GM10248 (cell line): ENCODE measurements around the gene ATOX1.

ENCODE experiments used
- CTCF ChIA-PET: fragments of 300-600 bp; sonication (Branson Sonifier 250); formaldehyde crosslinking; extraction: SDS; loops from one replicate; lab custom pipeline; 2021; ENCODE audit warnings: antibody characterized with exemption; lab: Yijun Ruan, JAX
- POLR2A ChIA-PET: fragments of 350-650 bp; sonication (Branson Sonifier 250); formaldehyde crosslinking; extraction: SDS; loops from one replicate; lab custom pipeline; 2020; ENCODE audit warnings: antibody characterized with exemption; lab: Yijun Ruan, JAX
- DNase-seq: peaks from one replicate; pipeline ENCODE4 v3.0.0; 2012; ENCODE audit errors: extremely low spot score
- CTCF ChIP-seq: IDR thresholded peaks from 2 replicates; pipeline ENCODE4 v1.5.1; 2012; ENCODE audit warnings: mild to moderate bottlenecking, low read depth; ENCODE audit errors: extremely low read depth, missing control alignments, control extremely low read depth

The ATOX1 gene

GRCh38 chr5:151771259-151772028 is 13.0 kb upstream of the ATOX1 start, which contains the start of gene G3BP1:
Gene G3BP1, plus strand, starts transcription at chr5:151771954. Its CDS starts 14,667 bp downstream, at chr5:151786621.
- POLR2A ChIA-PET: interaction anchor here (0.6 to 3.1 kb wide), 12 partner anchors 12 to 685 kb away, joined by 3 to 18 read pairs (median 4); partner anchors contain the start of gene ATOX1
- TF ChIP-seq CTCF: peak; percentile 68
- DNase-seq: peak; percentile 97
- CTCF ChIA-PET: interaction anchor here (0.6 to 11.9 kb wide), 28 partner anchors 10 to 371 kb away, joined by 3 to 155 read pairs (median 4); partner anchors contain the start of genes ATOX1, SLC36A1 and SPARC

DNA sequence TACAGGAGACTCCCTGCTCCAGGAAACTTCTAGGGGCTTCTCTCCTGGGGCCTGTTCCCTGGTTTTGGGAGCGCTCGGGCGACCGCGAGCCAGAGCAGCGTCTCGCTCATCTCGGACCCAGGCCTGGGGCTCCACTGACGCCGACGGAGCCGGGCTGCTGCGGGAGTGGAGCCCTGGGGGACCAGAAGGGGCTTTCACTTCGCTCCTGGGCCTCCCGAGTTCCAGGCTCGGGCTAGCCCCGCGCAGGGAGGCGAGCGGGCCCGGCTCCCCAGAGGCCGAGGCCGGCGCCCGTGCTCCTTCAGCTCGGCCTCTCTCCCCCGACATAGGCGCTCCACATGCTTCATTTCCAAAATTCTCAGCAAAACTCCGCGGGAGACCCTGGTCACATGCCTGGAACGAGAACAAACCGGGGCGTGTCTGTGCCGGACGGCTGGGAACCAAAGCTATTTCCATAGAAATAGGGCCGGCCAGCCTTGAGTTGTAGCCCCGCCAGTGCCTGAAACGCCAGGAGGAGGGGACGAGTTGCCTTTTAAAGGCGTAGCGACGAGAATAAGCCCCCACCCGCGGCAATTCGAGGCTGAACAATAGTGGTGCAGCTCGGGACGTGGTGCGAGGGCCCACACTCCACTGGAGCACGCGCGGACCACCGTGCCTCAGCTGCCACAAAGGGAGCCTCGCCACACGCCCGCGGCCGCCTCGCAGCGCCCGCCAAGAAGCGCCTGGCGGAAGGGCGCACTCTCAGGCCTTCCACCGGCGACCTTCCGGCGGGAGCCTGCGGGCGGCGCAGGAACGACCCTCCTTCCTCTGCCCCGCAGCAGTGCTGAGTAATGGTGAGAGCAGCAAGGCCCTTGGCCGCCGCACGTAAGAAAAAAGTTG is 12.2 kb upstream of the ATOX1 start:
- TF ChIP-seq CTCF: peak; percentile 20
- ChIA-PET POLR2A (interaction anchor here (1.0 to 3.1 kb wide), 7 partner anchors 13 to 684 kb away, joined by 3 to 18 read pairs (median 4); partner anchors contain the start of gene ATOX1), CTCF (interaction anchor here (0.6 to 11.9 kb wide), 24 partner anchors 11 to 372 kb away, joined by 3 to 155 read pairs (median 4); partner anchors contain the start of genes ATOX1, SLC36A1 and SPARC)
- peak; percentile 51 for DNase-seq

GRCh38 chr5:151766975-151767374 is 8.5 kb upstream of the ATOX1 start:
- CTCF ChIA-PET: interaction anchor here (0.9 to 11.9 kb wide), 5 partner anchors 12 to 320 kb away, joined by 3 to 155 read pairs (median 3); partner anchors contain the start of genes ATOX1 and SLC36A1
- POLR2A ChIA-PET: interaction anchor here (0.7 kb wide), 1 partner anchor 102 kb away, joined by 3 read pairs; no protein-coding TSS in a partner anchor
- no peak for TF ChIP-seq CTCF
- no peak for DNase-seq

DNA sequence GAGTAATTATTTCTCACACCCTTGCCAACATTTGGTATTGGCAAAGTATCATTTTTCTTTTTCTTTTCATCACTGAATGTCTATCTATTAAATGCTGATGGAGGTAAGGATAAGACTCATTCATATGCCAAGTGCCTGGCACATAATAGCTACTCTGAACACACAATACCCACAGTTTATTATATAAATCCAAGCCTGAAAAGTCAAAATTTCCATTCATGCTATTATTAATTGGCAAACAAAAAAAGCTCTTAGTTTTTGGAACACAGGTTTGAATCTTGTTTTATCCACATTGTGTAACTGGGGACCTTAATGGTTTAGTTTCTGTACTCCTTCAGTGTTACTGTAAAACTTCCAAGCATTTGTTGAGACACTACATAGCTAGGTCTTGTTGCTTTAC is 6.4 kb upstream of the ATOX1 start:
- TF ChIP-seq CTCF: no peak
- POLR2A ChIA-PET: no interaction called here
- CTCF ChIA-PET: interaction anchor here (1.4 to 11.9 kb wide), 4 partner anchors 10 to 113 kb away, joined by 5 to 155 read pairs (median 14); partner anchors contain the start of gene ATOX1
- no peak for DNase-seq

DNA sequence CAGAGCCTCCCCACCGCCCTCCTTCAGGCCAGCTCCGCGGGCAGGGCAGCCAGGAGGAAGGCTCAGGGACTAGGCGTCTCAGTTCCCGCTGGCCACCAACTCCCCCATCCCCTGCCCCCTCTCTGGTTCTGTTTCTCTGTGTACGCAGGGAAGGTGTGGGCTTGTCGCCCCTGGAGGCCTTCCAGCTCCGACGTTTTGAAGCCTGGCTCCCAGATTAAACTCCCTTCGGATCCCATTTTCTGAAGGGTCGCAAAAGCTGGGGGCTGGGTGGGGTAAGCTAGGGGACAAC is 346 bp downstream of the ATOX1 start:
- DNase-seq: no peak
- TF ChIP-seq CTCF: no peak
- ChIA-PET CTCF (interaction anchor here (0.9 to 17.3 kb wide), 8 partner anchors 8 to 106 kb away, joined by 3 to 155 read pairs (median 4); partner anchors contain the start of gene G3BP1), POLR2A (interaction anchor here (0.6 to 3.0 kb wide), 3 partner anchors 13 to 505 kb away, joined by 3 to 18 read pairs (median 6); partner anchors contain the start of genes G3BP1, GM2A and SLC36A1)
